ENCODE data around the gene PTPRG. TPM values are rescaled to one million over a fixed set of nuclear protein-coding genes. Genes with fewer than 3 reads are reported as not detected.

PTPRG gene
- total RNA-seq, 6 experiments from 2014 or later, result 11.7 to 27.8 (median 14.7) TPM

DNA sequence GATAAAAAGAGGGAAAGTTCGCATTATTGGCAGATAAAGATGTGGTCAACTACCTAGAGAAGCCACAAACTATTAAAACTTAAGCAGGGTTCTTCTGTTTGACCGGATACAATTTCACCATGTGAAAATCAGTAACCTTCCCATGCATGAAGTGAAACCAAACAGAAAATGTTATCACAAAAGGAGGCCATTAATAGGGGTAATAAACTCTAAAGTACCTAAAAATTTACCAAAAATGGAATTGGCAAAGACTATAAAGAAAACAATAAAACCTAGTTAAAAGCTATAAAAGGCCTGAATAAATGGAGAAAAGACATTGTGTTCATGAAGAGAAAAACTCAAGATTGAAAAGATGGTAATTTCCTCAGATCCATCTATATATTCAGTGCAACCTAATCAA is 728.6 kb downstream of the PTPRG start:
- no peak overlapping the region for H3K4me3 ChIP-seq
- intact Hi-C loops (cut with DNase I), result no loop called here
- H3K27ac ChIP-seq, result no peak overlapping the region
- H3K9me3 ChIP-seq, result no peaks in the 10 kb centered on the region
- 85% methylated on average over 2 of the region's 2 CpGs for WGBS (ENCODE audit: insufficient coverage, low coverage, low lambda C conversion rate, missing lambda C conversion rate)
- DNase-seq, result no peak
- no peaks in the 10 kb centered on the region for H3K27me3 ChIP-seq
- no peaks in the 10 kb centered on the region for H3K4me1 ChIP-seq
- ATAC-seq, result no peak
- TF ChIP-seq, protein P1, sequence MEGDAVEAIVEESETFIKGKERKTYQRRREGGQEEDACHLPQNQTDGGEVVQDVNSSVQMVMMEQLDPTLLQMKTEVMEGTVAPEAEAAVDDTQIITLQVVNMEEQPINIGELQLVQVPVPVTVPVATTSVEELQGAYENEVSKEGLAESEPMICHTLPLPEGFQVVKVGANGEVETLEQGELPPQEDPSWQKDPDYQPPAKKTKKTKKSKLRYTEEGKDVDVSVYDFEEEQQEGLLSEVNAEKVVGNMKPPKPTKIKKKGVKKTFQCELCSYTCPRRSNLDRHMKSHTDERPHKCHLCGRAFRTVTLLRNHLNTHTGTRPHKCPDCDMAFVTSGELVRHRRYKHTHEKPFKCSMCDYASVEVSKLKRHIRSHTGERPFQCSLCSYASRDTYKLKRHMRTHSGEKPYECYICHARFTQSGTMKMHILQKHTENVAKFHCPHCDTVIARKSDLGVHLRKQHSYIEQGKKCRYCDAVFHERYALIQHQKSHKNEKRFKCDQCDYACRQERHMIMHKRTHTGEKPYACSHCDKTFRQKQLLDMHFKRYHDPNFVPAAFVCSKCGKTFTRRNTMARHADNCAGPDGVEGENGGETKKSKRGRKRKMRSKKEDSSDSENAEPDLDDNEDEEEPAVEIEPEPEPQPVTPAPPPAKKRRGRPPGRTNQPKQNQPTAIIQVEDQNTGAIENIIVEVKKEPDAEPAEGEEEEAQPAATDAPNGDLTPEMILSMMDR (IDR thresholded peaks at IDR 0.05), result no peak
- TF ChIP-seq POLR2A (IDR thresholded peaks at IDR 0.05), result no peak
- H3K36me3 ChIP-seq, result no peaks in the 10 kb centered on the region

DNA sequence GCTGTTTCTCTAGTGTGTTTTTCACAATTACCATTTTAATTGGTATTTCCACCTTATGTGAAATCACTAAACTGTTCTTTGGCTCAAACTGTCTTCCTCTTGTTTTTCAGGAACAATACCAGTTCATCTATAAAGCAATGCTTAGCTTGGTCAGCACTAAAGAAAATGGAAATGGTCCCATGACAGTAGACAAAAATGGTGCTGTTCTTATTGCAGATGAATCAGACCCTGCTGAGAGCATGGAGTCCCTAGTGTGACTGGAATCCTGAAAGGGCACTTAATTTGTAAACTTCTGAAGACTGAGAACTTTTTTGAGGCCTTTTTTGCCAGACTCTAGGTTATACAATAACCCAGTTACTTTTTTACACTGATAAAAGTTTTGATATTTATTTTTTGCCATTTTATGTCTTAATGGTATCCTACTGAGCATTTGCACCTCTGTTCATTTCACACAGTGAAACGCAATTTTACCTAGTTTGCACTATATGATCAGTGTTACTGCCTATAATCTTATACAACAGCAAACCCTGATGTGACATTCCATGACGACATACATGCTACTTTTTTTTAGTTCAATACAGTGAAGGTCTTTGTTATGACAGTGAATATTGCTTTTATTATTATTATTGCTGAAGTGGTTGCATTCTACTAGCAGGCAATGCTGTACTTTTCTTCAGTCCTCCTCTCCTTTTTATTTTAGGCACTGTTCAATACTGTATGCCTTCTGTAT is 731.8 kb downstream of the PTPRG start:
- Histone ChIP-seq H3K27me3 (no peaks in the 10 kb centered on the region), H3K27ac (no peak overlapping the region), H3K36me3 (no peaks in the 10 kb centered on the region), H3K4me3 (no peak overlapping the region), H3K4me1 (no peaks in the 10 kb centered on the region), H3K9me3 (no peaks in the 10 kb centered on the region)
- intact Hi-C loops (cut with DNase I), result no loop called here
- ATAC-seq, result no peak
- WGBS (ENCODE audit: insufficient coverage, low coverage, low lambda C conversion rate, missing lambda C conversion rate), result 77% methylated on average over 2 of the region's 2 CpGs
- no peak for DNase-seq
- TF ChIP-seq, protein P1 (IDR thresholded peaks at IDR 0.05), result no peak
- TF ChIP-seq POLR2A (IDR thresholded peaks at IDR 0.05), result no peak

DNA sequence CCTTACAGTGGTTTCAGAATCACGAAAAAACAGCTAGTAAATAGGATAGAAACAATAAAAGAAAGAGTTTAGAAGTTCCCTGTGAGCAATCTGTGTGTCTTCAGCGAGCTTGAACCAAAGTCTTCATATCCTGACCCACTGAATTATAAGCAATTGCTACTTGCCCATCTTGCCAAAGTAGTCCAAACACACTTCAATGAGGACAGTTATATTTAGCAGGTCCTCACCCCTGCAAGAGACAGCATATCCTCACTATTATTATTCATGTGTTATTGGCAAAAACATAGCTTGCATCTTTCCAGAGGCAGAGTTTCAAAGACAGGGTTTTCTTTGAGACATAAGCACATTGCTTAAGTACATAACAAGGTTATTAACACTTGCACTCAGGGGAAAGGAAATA is 734.2 kb downstream of the PTPRG start:
- intact Hi-C loops (cut with DNase I), result no loop called here
- no peaks in the 10 kb centered on the region for H3K36me3 ChIP-seq
- DNase-seq (no peak), ATAC-seq (no peak)
- H3K27ac ChIP-seq, result no peak overlapping the region
- no peaks in the 10 kb centered on the region for H3K9me3 ChIP-seq
- TF ChIP-seq, protein P1 (IDR thresholded peaks at IDR 0.05), result no peak
- TF ChIP-seq POLR2A (IDR thresholded peaks at IDR 0.05), result no peak
- no peaks in the 10 kb centered on the region for H3K4me1 ChIP-seq
- 76% methylated on average over 2 of the region's 2 CpGs for WGBS (ENCODE audit: insufficient coverage, low coverage, low lambda C conversion rate, missing lambda C conversion rate)
- no peaks in the 10 kb centered on the region for H3K27me3 ChIP-seq
- H3K4me3 ChIP-seq, result no peak overlapping the region

DNA sequence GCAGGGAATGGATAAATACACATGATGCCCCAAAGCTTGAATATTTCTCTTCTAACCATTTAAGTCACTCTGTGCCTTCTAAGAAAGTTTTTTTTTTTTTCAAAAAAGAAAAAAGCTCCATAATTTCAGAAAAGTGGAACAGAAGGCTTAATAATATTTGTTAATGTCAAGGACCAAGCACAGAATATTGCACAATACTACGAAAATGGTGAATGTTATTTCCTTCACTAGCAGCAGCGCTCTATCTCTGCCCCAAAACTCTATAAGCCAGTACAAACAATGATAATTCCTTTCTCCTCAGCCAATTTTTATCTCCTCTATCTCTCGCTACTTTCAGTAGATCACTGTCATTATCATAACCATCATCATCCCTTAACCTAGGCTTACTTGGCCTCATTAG is 739.2 kb downstream of the PTPRG start:
- DNase-seq (no peak), ATAC-seq (no peak)
- Histone ChIP-seq H3K4me1 (no peaks in the 10 kb centered on the region), H3K27me3 (no peaks in the 10 kb centered on the region), H3K9me3 (no peaks in the 10 kb centered on the region), H3K36me3 (no peaks in the 10 kb centered on the region), H3K4me3 (no peak overlapping the region), H3K27ac (no peak overlapping the region)
- TF ChIP-seq POLR2A (IDR thresholded peaks at IDR 0.05), result no peak
- TF ChIP-seq, protein P1 (IDR thresholded peaks at IDR 0.05), result no peak
- WGBS (ENCODE audit: insufficient coverage, low coverage, low lambda C conversion rate, missing lambda C conversion rate), result 86% methylated on average over 3 of the region's 3 CpGs
- intact Hi-C loops (cut with DNase I), result no loop called here

All from right lobe of liver (tissue), 6 donors.